GM19025 (cell line): Measurements from ENCODE around the gene MRAP2.
A peak's percentile ranks its signal among the peaks of the same experiment; 100 is the strongest.
"Not testable (repeated sequence)": the region's sequence is repeated elsewhere in the genome, so short reads cannot be mapped to it uniquely, and the experiment has no call there.

Source experiments
- ATAC-seq: cut with Tn5 transposase; IDR thresholded peaks from one replicate; pipeline ENCODE4 v1.9.1; 2021; ENCODE audit warnings: mild to moderate bottlenecking, low read depth, moderate library complexity; ENCODE audit not compliant: unreplicated experiment

MRAP2 gene

DNA sequence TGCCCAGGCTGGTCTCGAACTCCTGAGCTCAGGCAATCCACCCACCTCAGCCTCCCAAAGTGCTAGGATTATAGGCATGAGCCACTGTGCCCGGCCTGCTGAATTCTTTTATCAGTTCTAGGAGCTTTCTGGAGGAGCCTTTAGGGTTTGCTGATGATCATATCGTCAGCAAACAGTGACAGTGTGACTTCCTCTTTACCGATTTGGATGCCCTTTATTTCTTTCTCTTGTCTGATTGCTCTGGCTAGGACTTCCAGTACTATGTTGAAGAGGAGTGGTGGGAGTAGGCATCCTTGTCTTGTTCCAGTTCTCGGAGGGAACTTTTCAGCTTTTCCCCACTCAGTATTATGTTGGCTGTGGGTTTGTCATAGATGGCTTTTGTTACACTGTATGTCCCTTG lies 35.3 kb downstream of the MRAP2 start:
- ATAC-seq = not testable (repeated sequence)

- no peak for ATAC-seq
These were observed 38.9 kb downstream of the MRAP2 start for GRCh38 chr6:84072442-84072997.

- no peak for ATAC-seq
These were observed 41.6 kb downstream of the MRAP2 start for GRCh38 chr6:84074988-84075781.

- no peak for ATAC-seq
These were observed 44.1 kb downstream of the MRAP2 start for GRCh38 chr6:84077645-84078044.

- ATAC-seq = no peak
These were observed 44.8 kb downstream of the MRAP2 start for GRCh38 chr6:84078335-84078734.

- no peak for ATAC-seq
These were observed 47.6 kb downstream of the MRAP2 start for GRCh38 chr6:84081222-84081621.

- ATAC-seq = no peak
These were observed 49.2 kb downstream of the MRAP2 start for GRCh38 chr6:84082689-84083265.

GRCh38 chr6:84084705-84085104 lies 51.1 kb downstream of the MRAP2 start:
- ATAC-seq = not testable (repeated sequence)

DNA sequence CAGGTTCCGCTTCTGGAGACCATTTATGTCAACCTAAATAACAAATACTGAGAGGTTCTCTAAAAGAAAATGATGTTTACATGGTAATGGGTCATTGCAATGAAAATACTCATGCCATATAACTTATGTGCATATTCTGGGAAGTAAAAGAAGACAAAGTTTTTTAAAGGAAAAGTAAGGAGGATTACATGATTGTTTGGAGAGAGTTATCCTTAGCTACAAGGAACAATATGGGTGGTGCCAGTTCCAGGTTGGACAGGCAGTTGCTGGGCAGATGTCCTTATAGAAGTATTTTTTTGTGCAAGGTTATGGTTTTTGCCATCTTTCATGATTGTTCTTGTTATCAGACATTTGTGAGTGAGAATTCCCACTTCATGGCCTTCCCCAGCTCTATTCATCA lies 52.5 kb downstream of the MRAP2 start:
- ATAC-seq = no peak

- no peak for ATAC-seq
These were observed 53.2 kb downstream of the MRAP2 start for GRCh38 chr6:84086545-84087429.

DNA sequence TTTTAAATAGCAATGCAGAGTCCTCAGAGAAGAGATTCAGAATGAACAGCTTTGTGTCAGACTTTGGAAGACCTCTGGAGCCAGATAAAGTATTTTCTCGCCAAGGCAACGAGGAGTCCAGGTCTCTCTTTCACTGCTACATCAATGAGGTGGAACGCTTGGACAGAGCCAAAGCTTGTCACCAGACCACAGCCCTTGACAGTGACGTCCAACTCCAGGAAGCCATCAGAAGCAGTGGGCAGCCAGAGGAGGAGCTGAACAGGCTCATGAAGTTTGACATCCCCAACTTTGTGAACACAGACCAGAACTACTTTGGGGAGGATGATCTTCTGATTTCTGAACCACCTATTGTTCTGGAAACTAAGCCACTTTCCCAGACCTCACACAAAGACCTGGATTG lies 55.5 kb downstream of the MRAP2 start:
- no peak for ATAC-seq

DNA sequence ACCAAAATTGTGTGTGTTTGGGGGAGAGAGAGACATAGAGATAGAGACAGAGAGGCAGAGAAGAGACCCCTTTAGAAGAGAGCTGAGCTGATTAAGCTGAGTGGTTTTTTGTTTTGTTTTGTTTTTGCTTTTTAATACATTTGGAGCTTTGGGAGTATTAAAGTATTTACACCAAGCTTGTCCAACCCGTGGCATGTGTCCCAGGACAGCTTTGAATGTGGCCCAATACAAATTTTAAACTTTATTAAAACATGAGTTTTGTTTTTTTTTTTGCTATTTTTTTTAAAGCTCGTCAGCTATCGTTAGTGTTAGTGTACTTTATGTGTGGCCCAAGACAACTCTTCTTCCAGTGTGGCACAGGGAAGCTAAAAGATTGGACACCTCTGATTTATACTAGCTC lies 56.0 kb downstream of the MRAP2 start:
- no peak for ATAC-seq

DNA sequence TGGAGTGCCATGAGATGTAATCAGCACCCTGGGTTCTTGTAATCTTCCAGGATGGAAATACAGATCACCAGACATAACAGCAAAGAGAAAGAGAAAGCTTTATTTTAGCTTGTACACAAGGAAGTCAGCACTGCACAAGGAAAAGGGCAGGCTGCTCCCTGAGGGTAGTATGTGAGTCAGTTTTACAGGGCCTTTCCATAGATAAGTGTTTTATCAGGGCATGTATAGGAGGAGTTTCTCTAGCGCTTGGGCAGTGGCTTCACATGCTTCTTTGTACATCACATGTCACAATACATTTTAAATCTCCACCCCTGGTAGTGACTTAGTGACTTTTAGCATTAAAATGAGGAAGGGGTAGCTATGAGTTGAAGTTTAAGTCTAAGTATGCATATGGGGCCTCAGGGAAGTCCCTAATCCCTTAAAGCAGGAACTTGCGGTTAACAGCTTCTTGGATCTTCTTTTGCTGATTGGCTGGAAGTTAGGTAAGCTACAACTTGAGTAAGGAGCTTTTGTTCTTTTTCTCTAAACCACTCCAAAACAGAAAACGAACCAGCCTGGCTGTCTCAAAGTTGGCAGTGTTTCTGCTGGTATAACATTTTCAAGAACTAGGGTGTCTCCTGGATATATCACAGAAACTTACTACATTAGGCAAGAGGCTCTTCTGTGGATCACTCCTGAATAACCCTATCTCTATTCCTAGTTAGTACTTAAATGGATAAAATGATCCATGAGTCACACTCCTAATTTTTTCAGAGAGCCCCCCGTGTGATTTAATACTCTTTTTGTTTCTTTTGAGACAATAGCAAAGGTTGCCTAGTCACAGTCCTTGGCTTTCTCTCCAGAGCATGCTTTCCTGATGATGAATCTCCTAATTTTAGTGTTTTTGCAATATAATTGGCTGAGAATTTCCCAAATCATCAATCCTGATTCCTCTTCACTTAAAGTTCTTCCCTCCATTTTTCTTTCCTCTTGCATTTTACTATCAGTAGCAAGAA lies 60.2 kb downstream of the MRAP2 start:
- peak; percentile 59 for ATAC-seq

DNA sequence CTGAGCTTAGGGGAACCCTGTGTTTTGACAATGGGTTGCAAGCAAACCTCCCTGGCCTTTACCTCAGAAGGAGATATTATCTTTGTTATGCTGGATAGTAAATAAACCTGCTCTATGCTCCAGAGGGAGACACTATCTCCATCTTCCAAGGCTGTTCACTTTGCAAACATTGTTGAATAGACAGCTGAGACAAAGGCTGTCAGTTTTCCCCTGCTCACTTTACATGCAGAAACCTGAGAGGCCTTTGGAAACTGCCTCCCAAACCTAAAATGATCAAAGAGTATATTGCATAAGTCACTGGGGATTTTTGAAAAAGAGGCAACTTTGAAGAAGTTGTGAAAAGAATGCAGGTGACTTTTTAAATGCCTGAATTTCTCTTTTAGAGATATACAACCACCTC lies 61.6 kb downstream of the MRAP2 start:
- ATAC-seq = no peak

GRCh38 chr6:84103029-84103428 lies 69.5 kb downstream of the MRAP2 start:
- ATAC-seq = no peak

DNA sequence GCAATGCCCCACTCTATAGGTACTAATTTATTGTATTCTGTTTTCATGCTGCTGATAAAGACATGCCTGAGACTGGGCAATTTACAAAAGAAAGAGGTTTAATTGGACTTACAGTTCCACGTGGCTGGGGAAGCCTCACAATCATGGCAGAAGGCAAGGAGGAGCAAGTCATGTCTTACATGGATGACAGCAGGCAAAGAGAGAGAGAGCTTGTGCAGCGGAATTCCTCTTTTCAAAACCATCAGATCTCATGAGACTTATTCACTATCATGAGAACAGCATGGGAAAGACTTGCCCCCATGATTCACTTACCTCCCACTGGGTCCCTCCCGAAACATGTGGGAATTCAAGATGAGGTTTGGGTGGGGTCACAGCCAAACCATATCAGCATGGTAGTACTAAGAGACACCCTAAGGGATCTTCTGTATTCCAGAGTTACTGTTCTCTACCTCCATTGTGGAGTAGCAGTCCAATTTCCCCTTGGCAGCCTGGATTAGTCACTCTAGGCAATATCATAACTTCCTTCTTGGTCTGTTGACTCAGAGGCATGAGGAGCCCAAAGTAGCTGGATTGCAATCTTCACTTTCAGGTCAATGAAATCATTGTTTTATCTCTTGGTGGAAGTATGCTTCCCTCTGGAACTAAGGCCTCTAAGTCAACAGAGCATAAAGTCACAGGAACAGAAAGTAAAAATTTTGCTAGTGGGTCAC lies 71.8 kb downstream of the MRAP2 start:
- ATAC-seq = not testable (repeated sequence)

- ATAC-seq = no peak
These were observed 73.9 kb downstream of the MRAP2 start for GRCh38 chr6:84107495-84107894.

DNA sequence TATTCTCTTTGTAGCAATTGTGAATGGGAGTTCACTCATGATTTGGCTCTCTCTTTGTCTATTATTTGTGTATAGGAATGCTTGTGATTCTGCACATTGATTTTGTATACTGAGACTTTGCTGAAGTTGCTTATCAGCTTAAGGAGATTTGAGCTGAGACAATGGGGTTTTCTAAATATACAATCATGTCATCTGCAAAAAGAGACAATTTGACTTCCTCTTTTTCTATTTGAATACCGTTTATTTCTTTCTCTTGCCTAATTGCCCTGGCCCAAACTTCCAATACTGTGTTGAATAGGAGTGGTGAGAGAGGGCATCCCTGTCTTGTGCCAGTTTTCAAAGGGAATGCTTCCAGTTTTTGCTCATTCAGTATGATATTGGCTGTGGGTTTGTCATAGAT lies 77.8 kb downstream of the MRAP2 start:
- ATAC-seq = not testable (repeated sequence)

- not testable (repeated sequence) for ATAC-seq
These were observed 81.5 kb downstream of the MRAP2 start for GRCh38 chr6:84114933-84115594.
